B cell (primary cell): ENCODE measurements around the gene PTPRU.

ENCODE experiments used
- CTCF ChIP-seq: fragments of 200-600 bp; IDR thresholded peaks from one replicate; pipeline ENCODE4 v1.8.0; 2022; ENCODE audit warnings: antibody characterized with exemption, mild to moderate bottlenecking
- EZH2 ChIP-seq: IDR thresholded peaks from 2 replicates; pipeline ENCODE4 v1.6.1; 2012; ENCODE audit warnings: borderline replicate concordance, low read depth, mild to moderate bottlenecking, moderate library complexity, low read length; ENCODE audit not compliant: insufficient read depth, poor library complexity, severe bottlenecking

GRCh38 chr1:29297450-29297849 is 61.1 kb downstream of the PTPRU start:
- TF ChIP-seq EZH2: no peak
- TF ChIP-seq CTCF: no peak
